ENCODE results near the gene SVOPL.

Gene SVOPL

DNA sequence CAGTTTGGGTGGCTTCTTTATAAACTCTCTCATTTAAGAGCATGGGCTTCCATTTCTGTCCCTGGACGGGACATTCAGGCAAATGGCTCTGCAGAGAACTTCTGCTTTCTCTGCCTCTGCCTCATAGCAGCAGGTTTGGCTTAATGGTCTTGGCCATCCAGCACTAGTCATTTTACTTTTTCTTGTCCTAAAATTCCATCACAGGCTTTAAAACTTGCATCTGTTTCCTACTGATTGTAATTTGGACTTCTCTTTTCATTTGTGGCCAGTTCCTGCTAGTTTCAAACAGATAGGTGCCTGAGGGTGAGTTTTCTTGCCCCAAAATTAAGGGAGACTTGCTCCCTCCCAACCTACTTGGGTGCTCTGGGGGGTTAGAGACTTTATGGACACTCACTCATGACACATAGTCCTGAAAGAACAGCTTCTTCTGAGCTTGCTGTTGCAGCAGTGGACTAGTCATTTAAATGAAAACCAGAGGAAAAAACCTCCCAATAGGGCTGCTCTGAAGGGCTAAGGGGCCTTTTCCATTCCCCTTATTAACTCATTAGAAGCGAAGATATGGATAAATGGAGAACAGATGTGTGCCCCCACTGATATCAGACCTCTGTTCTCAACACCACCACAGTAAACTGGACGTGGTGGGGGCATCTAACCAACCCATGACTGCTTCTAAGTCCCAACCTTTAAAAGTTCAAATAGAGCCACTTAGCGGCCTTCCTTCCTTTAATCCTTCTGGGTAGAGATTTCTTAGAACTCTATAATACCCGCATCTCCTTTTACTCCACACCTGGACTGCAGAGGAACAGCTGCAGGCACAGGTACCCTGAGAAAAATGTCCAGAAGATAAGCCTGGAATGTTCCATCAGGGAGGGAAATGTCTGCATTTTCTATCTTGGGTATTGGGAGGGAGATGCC, 38.8 kb downstream of the SVOPL start:
- H3K4me2 ChIP-seq (ENCODE audit: insufficient read depth, low read length): no peak overlapping the region
- H3K79me2 ChIP-seq (ENCODE audit: insufficient read depth, low read length): no peaks in the 10 kb centered on the region
- no peak overlapping the region for H3K9ac ChIP-seq (ENCODE audit: low read depth, low read length)
- no peaks in the 10 kb centered on the region for H3K36me3 ChIP-seq (ENCODE audit: insufficient read depth, low read length)
- no peak for ATAC-seq (ENCODE audit: insufficient read depth, low read depth)
- H3K4me1 ChIP-seq (ENCODE audit: insufficient read depth, low read length): no peaks in the 10 kb centered on the region
- H3K27ac ChIP-seq (ENCODE audit: low read length): no peak overlapping the region
- H3K27me3 ChIP-seq (ENCODE audit: insufficient read depth, low read length, poor library complexity): no peaks in the 10 kb centered on the region
- DNase-seq: no peak
- H3K9me3 ChIP-seq (ENCODE audit: insufficient read depth, low read length, severe bottlenecking): no peaks in the 10 kb centered on the region
- H2AFZ ChIP-seq (ENCODE audit: low read depth, low read length): no peak overlapping the region
- no peak overlapping the region for H3K4me3 ChIP-seq (ENCODE audit: low read depth in 1 of 2, low read length in 2 of 2)
- TF ChIP-seq, protein P1, sequence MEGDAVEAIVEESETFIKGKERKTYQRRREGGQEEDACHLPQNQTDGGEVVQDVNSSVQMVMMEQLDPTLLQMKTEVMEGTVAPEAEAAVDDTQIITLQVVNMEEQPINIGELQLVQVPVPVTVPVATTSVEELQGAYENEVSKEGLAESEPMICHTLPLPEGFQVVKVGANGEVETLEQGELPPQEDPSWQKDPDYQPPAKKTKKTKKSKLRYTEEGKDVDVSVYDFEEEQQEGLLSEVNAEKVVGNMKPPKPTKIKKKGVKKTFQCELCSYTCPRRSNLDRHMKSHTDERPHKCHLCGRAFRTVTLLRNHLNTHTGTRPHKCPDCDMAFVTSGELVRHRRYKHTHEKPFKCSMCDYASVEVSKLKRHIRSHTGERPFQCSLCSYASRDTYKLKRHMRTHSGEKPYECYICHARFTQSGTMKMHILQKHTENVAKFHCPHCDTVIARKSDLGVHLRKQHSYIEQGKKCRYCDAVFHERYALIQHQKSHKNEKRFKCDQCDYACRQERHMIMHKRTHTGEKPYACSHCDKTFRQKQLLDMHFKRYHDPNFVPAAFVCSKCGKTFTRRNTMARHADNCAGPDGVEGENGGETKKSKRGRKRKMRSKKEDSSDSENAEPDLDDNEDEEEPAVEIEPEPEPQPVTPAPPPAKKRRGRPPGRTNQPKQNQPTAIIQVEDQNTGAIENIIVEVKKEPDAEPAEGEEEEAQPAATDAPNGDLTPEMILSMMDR (IDR thresholded peaks at IDR 0.05; ENCODE audit: borderline replicate concordance, extremely low read depth, low read length, poor library complexity, severe bottlenecking): no peak
- TF ChIP-seq EZH2 (IDR thresholded peaks at IDR 0.05; ENCODE audit: borderline replicate concordance, low read depth, low read length, severe bottlenecking): no peak
- no peaks in the 10 kb centered on the region for H4K20me1 ChIP-seq (ENCODE audit: insufficient read depth, low read length)

DNA sequence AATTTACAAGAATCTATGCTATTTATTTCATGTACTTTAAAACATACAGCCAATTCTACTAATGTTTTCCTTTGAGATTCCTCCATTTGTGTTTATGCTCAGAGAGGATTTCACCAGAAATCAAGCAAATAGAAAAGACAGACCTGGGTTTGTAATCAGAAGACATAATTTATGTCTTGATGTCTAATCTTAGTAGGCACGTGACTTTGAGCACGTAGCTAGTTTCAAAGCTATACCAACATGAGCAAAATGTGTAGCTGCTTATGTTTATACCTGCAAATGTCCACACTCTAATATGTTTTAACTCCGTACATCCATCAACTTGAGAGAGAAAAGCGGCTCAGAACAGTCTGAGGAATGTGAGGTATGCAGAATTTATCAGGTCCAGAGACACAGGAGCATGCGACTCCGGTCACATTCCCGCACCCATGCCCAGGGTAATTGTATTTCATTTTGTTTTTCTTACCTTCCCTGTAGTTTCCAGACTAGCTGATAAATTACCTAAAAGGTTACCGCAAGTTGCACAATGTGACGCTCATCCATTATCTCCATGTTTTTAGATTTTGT, 40.0 kb downstream of the SVOPL start:
- TF ChIP-seq EZH2 (IDR thresholded peaks at IDR 0.05; ENCODE audit: borderline replicate concordance, low read depth, low read length, severe bottlenecking): no peak
- H3K4me2 ChIP-seq (ENCODE audit: insufficient read depth, low read length): no peak overlapping the region
- no peaks in the 10 kb centered on the region for H3K9me3 ChIP-seq (ENCODE audit: insufficient read depth, low read length, severe bottlenecking)
- H4K20me1 ChIP-seq (ENCODE audit: insufficient read depth, low read length): no peaks in the 10 kb centered on the region
- no peaks in the 10 kb centered on the region for H3K4me1 ChIP-seq (ENCODE audit: insufficient read depth, low read length)
- no peaks in the 10 kb centered on the region for H3K27me3 ChIP-seq (ENCODE audit: insufficient read depth, low read length, poor library complexity)
- H3K27ac ChIP-seq (ENCODE audit: low read length): no peak overlapping the region
- no peak overlapping the region for H2AFZ ChIP-seq (ENCODE audit: low read depth, low read length)
- DNase-seq: no peak
- no peak for ATAC-seq (ENCODE audit: insufficient read depth, low read depth)
- no peaks in the 10 kb centered on the region for H3K79me2 ChIP-seq (ENCODE audit: insufficient read depth, low read length)
- H3K9ac ChIP-seq (ENCODE audit: low read depth, low read length): no peak overlapping the region
- no peak overlapping the region for H3K4me3 ChIP-seq (ENCODE audit: low read depth in 1 of 2, low read length in 2 of 2)
- no peaks in the 10 kb centered on the region for H3K36me3 ChIP-seq (ENCODE audit: insufficient read depth, low read length)

DNA sequence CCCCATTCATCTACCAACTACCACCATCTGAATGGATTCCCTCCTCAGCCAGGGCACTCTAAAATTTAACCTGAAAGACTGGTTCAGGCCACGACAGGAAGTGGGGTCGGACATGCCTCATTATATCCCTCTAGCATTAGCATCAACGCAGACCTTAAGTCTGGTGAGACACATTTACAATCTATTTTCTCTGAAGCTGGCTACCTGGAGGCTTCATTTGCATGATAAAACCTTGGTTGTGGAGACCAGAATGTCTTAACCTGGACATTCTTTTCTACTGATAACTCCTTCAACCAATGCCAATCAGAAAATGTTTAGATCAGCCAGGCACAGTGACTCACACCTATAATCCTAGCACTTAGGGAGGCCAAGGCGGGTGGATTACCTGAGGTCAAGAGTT, 42.3 kb downstream of the SVOPL start:
- H3K4me3 ChIP-seq (ENCODE audit: low read depth in 1 of 2, low read length in 2 of 2): no peak overlapping the region
- H3K27ac ChIP-seq (ENCODE audit: low read length): no peak overlapping the region
- no peak overlapping the region for H3K4me2 ChIP-seq (ENCODE audit: insufficient read depth, low read length)
- TF ChIP-seq EZH2 (IDR thresholded peaks at IDR 0.05; ENCODE audit: borderline replicate concordance, low read depth, low read length, severe bottlenecking): no peak
- TF ChIP-seq, protein P1 (IDR thresholded peaks at IDR 0.05; ENCODE audit: borderline replicate concordance, extremely low read depth, low read length, poor library complexity, severe bottlenecking): no peak
- H3K79me2 ChIP-seq (ENCODE audit: insufficient read depth, low read length): no peaks in the 10 kb centered on the region
- H3K4me1 ChIP-seq (ENCODE audit: insufficient read depth, low read length): no peaks in the 10 kb centered on the region
- no peak overlapping the region for H2AFZ ChIP-seq (ENCODE audit: low read depth, low read length)
- no peaks in the 10 kb centered on the region for H3K36me3 ChIP-seq (ENCODE audit: insufficient read depth, low read length)
- H3K9me3 ChIP-seq (ENCODE audit: insufficient read depth, low read length, severe bottlenecking): peaks cover 6% of the 10 kb centered on the region
- no peak overlapping the region for H3K9ac ChIP-seq (ENCODE audit: low read depth, low read length)
- DNase-seq (no peak), ATAC-seq (ENCODE audit: insufficient read depth, low read depth) (no peak)
- H3K27me3 ChIP-seq (ENCODE audit: insufficient read depth, low read length, poor library complexity): no peaks in the 10 kb centered on the region
- no peaks in the 10 kb centered on the region for H4K20me1 ChIP-seq (ENCODE audit: insufficient read depth, low read length)

DNA sequence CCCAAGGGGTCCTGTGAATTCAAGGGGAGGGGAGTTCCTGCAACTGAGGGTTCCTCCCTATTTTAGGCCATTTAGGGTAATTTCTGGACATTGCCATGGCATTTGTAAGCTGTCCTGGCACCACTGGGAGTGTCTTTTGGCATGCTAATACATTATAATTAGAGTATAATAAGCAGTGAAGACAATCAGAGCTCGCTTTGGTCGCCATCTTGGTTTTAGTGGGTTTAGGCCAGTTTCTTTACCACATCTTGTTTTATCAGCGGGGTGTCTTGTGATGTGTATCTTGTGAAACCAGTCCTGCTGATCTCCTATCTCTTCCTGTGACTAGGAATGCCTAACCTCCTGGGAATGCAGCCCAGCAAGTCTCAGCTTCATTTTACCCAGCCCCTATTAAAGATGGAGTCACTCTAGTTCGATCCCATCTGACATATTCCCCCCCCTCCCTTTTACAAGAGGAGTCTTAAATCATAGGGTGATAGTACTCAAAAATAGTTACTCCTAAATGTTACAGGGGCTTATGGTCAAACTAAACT, 43.2 kb downstream of the SVOPL start:
- no peak overlapping the region for H3K4me3 ChIP-seq (ENCODE audit: low read depth in 1 of 2, low read length in 2 of 2)
- no peak for TF ChIP-seq EZH2 (IDR thresholded peaks at IDR 0.05; ENCODE audit: borderline replicate concordance, low read depth, low read length, severe bottlenecking)
- TF ChIP-seq, protein P1 (IDR thresholded peaks at IDR 0.05; ENCODE audit: borderline replicate concordance, extremely low read depth, low read length, poor library complexity, severe bottlenecking): no peak
- H3K36me3 ChIP-seq (ENCODE audit: insufficient read depth, low read length): no peaks in the 10 kb centered on the region
- H3K4me1 ChIP-seq (ENCODE audit: insufficient read depth, low read length): no peaks in the 10 kb centered on the region
- H2AFZ ChIP-seq (ENCODE audit: low read depth, low read length): no peak overlapping the region
- peaks cover 6% of the 10 kb centered on the region for H3K9me3 ChIP-seq (ENCODE audit: insufficient read depth, low read length, severe bottlenecking)
- no peak for DNase-seq
- no peaks in the 10 kb centered on the region for H4K20me1 ChIP-seq (ENCODE audit: insufficient read depth, low read length)
- H3K9ac ChIP-seq (ENCODE audit: low read depth, low read length): no peak overlapping the region
- H3K79me2 ChIP-seq (ENCODE audit: insufficient read depth, low read length): no peaks in the 10 kb centered on the region
- no peaks in the 10 kb centered on the region for H3K27me3 ChIP-seq (ENCODE audit: insufficient read depth, low read length, poor library complexity)
- no peak for ATAC-seq (ENCODE audit: insufficient read depth, low read depth)
- no peak overlapping the region for H3K4me2 ChIP-seq (ENCODE audit: insufficient read depth, low read length)
- H3K27ac ChIP-seq (ENCODE audit: low read length): no peak overlapping the region
